Lower lobe of right lung (tissue), 2 donors: ENCODE data around the gene ICA1L. TPM values are rescaled to one million over a fixed set of nuclear protein-coding genes. Genes with fewer than 3 reads are reported as not detected.

ENCODE experiments used
- ATAC-seq, 2 donors: fragments of 200-7000 bp; cut with Tn5 transposase; one replicate each; pipeline ENCODE4 v1.9.1; 2020 to 2022; ENCODE audit warnings: mild to moderate bottlenecking in 2 of 2, moderate library complexity in 2 of 2
- DNase-seq: peaks from one replicate; pipeline ENCODE4 v3.0.0-alpha.2; 2020
- H3K27ac ChIP-seq: fragments of 200-600 bp; one replicate; pipeline ENCODE4 v1.8.0; 2022
- H3K27me3 ChIP-seq: fragments of 200-600 bp; one replicate; pipeline ENCODE4 v1.8.0; 2022; ENCODE audit warnings: low read depth
- H3K36me3 ChIP-seq: fragments of 200-600 bp; one replicate; pipeline ENCODE4 v1.8.0; 2022; ENCODE audit warnings: mild to moderate bottlenecking
- H3K4me1 ChIP-seq: fragments of 200-600 bp; one replicate; pipeline ENCODE4 v1.8.0; 2022
- H3K4me3 ChIP-seq: fragments of 200-600 bp; one replicate; pipeline ENCODE4 v1.8.0; 2022; ENCODE audit warnings: mild to moderate bottlenecking
- H3K9me3 ChIP-seq: fragments of 200-600 bp; one replicate; pipeline ENCODE4 v1.8.0; 2022
- intact Hi-C: fragments of 100-400 bp; cut with DNase I; formaldehyde crosslinking; loops from one replicate; pipeline ENCODE4 v1.11.0; 2022
- total RNA-seq: library from RNA; stranded (reverse); fragmentation: NEBNext Ultra II Directional; extraction: Animal tissue kit (Norgen Biotek cat#: 25700); gene quantifications from one replicate; pipeline ENCODE4 v1.2.1, GENCODE V29; 2021
- TF ChIP-seq, protein P1 (sequence below): fragments of 200-600 bp; IDR thresholded peaks from one replicate; pipeline ENCODE4 v1.8.0; 2022; ENCODE audit warnings: antibody characterized with exemption, mild to moderate bottlenecking
- donor health status: DM: no; HTN: yes; CAD: no; lungs with severe emphysema.

ICA1L gene
- total RNA-seq, 1 donor from 2014 or later = 5.6 TPM

DNA sequence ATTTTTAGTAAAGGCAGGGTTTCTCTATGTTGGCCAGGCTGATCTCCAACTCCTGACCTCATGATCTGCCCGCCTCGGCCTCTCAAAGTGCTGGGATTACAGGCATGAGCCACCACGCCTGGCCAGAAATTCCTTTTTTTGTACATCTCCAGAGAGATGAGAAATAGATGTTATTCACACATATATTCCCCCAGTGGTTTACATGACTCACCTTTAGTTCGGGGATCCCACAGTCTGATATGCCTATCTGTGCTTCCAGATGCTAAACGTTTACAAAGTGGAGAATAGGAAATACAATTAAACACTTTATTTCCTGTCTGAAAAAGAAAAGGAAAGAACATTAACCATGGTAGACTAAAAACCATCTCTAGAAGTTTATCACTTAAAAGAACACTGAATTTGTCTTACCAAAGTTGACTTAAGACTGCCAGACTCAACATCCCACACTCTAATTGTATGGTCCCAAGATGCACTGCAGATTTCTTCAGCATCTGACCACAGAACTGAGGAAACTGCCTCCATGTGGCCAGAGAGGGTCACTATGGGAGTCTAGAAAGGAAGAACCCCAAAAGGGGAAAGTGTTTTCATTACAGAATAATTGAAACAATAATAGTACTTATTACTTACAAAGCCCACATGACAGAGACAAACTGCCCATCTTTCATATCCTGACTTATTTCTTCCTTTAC, 12.6 kb upstream of the ICA1L start:
- intact Hi-C loops = no loop called here
- Histone ChIP-seq H3K36me3 (peaks cover 55% of the 10 kb centered on the region), H3K27ac (no peak overlapping the region), H3K27me3 (no peaks in the 10 kb centered on the region), H3K9me3 (no peaks in the 10 kb centered on the region), H3K4me1 (no peaks in the 10 kb centered on the region), H3K4me3 (no peak overlapping the region)
- ATAC-seq = no peak
- TF ChIP-seq, protein P1, sequence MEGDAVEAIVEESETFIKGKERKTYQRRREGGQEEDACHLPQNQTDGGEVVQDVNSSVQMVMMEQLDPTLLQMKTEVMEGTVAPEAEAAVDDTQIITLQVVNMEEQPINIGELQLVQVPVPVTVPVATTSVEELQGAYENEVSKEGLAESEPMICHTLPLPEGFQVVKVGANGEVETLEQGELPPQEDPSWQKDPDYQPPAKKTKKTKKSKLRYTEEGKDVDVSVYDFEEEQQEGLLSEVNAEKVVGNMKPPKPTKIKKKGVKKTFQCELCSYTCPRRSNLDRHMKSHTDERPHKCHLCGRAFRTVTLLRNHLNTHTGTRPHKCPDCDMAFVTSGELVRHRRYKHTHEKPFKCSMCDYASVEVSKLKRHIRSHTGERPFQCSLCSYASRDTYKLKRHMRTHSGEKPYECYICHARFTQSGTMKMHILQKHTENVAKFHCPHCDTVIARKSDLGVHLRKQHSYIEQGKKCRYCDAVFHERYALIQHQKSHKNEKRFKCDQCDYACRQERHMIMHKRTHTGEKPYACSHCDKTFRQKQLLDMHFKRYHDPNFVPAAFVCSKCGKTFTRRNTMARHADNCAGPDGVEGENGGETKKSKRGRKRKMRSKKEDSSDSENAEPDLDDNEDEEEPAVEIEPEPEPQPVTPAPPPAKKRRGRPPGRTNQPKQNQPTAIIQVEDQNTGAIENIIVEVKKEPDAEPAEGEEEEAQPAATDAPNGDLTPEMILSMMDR = no peak
- DNase-seq = no peak

DNA sequence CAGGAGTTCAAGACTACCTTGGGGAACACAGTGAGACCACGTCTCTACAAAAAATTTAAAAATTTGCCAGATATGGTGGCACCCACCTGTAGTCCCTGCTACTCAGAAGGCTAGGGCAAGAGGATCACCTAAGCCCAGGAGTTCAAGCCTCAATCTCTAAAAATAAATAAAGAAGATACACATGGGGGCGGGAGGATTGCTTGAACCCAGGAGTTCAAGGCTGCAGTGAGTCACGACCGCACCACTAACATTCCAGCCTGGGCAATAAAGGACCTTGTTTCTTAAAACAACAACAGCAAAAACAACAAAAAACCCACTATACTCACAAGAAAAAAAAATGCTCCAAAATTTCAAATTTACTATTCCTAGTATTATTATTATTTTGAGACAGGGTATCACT, 10.0 kb upstream of the ICA1L start:
- intact Hi-C loops = no loop called here
- Histone ChIP-seq H3K9me3 (no peaks in the 10 kb centered on the region), H3K4me3 (no peak overlapping the region), H3K4me1 (no peaks in the 10 kb centered on the region), H3K27me3 (no peaks in the 10 kb centered on the region), H3K27ac (no peak overlapping the region), H3K36me3 (peaks cover 50% of the 10 kb centered on the region)
- ATAC-seq = no peak
- DNase-seq = no peak
- TF ChIP-seq, protein P1 = no peak

DNA sequence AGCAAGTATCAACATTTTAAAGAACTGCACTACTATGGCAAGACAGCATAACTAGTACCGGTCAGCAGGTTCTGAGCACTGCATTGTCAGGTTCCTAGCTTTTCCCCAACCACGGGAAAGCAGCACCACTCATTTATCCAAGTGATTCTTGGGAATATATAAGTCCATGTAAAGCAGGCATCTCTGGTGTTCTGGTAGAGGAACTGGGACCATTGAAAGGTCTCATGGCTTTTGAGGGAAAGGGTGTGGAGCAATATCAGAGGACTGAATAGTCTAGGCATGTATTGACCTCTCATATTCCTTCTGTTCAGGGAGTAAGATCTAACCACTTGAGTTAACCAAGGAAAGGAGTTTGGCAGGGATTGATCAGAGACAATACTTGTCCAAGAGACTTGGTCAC, 6.1 kb upstream of the ICA1L start:
- TF ChIP-seq, protein P1 = no peak
- Histone ChIP-seq H3K36me3 (peaks cover 23% of the 10 kb centered on the region), H3K27ac (no peak overlapping the region), H3K9me3 (no peaks in the 10 kb centered on the region), H3K27me3 (no peaks in the 10 kb centered on the region), H3K4me1 (no peaks in the 10 kb centered on the region), H3K4me3 (no peak overlapping the region)
- DNase-seq = no peak
- no peak for ATAC-seq
- intact Hi-C loops = no loop called here

- intact Hi-C loops = no loop called here
- peak overlapping the region; percentile 74 for H3K27ac ChIP-seq
- no peaks in the 10 kb centered on the region for H3K36me3 ChIP-seq
- ATAC-seq (peak; percentile 88 to 92), DNase-seq (peak; percentile 63)
- TF ChIP-seq, protein P1 = peak; percentile 44
- no peaks in the 10 kb centered on the region for H3K27me3 ChIP-seq
- H3K4me1 ChIP-seq = peaks cover 14% of the 10 kb centered on the region
- H3K9me3 ChIP-seq = no peaks in the 10 kb centered on the region
- H3K4me3 ChIP-seq = peak overlapping the region; percentile 89
Measured at GRCh38 chr2:202870431-202871299, 901 bp downstream of the ICA1L start.

DNA sequence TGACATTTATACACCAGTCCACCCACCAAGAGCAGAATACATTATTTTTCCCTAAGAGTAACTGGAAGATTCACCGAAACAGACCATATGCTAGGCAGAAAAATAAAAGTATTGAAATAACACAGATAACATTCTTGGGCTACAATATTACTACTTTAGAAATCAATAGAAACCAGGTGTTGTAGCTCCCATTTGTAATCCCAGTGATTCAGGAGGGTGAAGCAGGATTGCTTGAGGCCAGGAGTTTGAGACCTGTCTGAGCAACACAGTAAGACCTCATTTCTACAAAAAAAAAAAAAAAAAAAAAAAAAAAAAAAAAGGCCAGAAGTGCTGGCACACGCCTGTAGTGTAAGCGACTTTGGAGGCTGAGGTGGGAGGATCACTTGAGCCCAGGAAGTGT, 9.6 kb downstream of the ICA1L start:
- no peaks in the 10 kb centered on the region for H3K9me3 ChIP-seq
- no peaks in the 10 kb centered on the region for H3K36me3 ChIP-seq
- TF ChIP-seq, protein P1 = no peak
- DNase-seq (no peak), ATAC-seq (no peak)
- no peak overlapping the region for H3K4me3 ChIP-seq
- H3K27ac ChIP-seq = no peak overlapping the region
- no peaks in the 10 kb centered on the region for H3K4me1 ChIP-seq
- no peaks in the 10 kb centered on the region for H3K27me3 ChIP-seq
- intact Hi-C loops = no loop called here
